ENCODE measurements around the gene ANKRD13A. TPM values are rescaled to one million over a fixed set of nuclear protein-coding genes. Genes with fewer than 3 reads are reported as not detected.

The ANKRD13A gene
- total and polyA plus RNA-seq, 2 of the 13 experiments (the other 11 are each of a cell fraction or from before 2014, with no cell fraction given): 34.1 to 41.6 TPM

DNA sequence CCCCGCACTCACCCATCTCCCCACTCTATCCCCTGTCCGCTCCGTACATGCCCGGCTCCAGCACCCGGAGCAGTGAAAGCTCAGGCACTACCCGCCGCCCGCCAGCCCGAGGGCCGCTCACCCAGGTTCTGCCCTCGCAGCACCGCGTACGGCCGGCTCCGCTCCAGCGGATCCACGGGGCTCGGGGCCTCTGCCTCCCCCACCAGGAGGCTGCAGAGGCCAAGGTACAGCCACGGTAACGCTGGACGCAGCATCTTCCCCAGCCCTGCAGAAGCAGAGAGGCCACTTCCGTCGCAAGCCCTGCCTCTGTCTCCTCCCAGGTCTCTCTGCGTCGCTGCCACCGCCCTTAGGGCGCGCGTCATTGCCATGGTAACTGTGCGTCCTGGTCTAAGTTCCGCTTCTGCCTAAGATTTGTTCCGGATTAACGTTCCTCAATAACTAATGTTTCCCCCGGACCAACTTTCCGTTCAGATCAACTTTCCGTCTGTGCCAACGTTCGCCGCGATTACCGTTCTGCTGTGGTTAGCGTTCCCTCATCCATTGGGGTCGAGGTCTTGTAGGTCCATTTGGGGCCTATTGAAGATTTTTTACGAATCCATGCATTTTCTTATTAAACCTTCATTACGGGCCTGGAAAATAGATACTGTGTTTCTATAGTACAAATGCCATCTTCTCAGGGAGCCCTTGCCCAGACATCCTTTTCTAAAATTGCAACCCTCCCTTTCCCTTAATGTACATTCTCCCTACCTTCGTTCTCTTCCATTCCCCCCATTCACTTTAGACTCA, 49.2 kb downstream of the ANKRD13A start, which contains the start of gene C12orf76 (continued):
- TF ChIP-seq, protein P1, sequence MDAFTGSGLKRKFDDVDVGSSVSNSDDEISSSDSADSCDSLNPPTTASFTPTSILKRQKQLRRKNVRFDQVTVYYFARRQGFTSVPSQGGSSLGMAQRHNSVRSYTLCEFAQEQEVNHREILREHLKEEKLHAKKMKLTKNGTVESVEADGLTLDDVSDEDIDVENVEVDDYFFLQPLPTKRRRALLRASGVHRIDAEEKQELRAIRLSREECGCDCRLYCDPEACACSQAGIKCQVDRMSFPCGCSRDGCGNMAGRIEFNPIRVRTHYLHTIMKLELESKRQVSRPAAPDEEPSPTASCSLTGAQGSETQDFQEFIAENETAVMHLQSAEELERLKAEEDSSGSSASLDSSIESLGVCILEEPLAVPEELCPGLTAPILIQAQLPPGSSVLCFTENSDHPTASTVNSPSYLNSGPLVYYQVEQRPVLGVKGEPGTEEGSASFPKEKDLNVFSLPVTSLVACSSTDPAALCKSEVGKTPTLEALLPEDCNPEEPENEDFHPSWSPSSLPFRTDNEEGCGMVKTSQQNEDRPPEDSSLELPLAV (CRISPR knock-in tag; conservative IDR thresholded peaks at IDR 0.05; ENCODE audit: low read depth): no peak
- no peak for TF ChIP-seq ZNF121 (CRISPR knock-in tag; IDR thresholded peaks at IDR 0.05)
- peak; percentile 48; the same call in 1 of the 2 replicates for TF ChIP-seq SP140L (CRISPR knock-in tag; IDR thresholded peaks at IDR 0.05; ENCODE audit: borderline replicate concordance)
- peak; percentile 91 for TF ChIP-seq ZFP1 (CRISPR knock-in tag; IDR thresholded peaks at IDR 0.05)
- TF ChIP-seq ZNF3 (CRISPR knock-in tag; IDR thresholded peaks at IDR 0.05): no peak
- no peak for TF ChIP-seq MATR3 (CRISPR knock-in tag; IDR thresholded peaks at IDR 0.05)
- TF ChIP-seq NBN (conservative IDR thresholded peaks at IDR 0.05): no peak
- TF ChIP-seq ZNF12 (CRISPR knock-in tag; IDR thresholded peaks at IDR 0.05): peak; percentile 20; the same call in 1 of the 2 replicates
- no peak for TF ChIP-seq ZNF136 (CRISPR knock-in tag; IDR thresholded peaks at IDR 0.05; ENCODE audit: low read depth)
- TF ChIP-seq ZNF616 (CRISPR knock-in tag; IDR thresholded peaks at IDR 0.05; ENCODE audit: low read depth): no peak; the same call in 1 of the 2 replicates
- TF ChIP-seq ASH2L (IDR thresholded peaks at IDR 0.05; ENCODE audit: insufficient read length, low read depth, low read length): peak; percentile 71
- peak; percentile 94; the same call in 1 of the 2 replicates for TF ChIP-seq CBX5 (CRISPR knock-in tag; IDR thresholded peaks at IDR 0.05; ENCODE audit: borderline replicate concordance)
- TF ChIP-seq ZNF563 (CRISPR knock-in tag; IDR thresholded peaks at IDR 0.05): 0 out of 2 replicates have a peak, but pooled peaks have one; percentile 41
- peak; percentile 49; the same call in 1 of the 2 replicates for TF ChIP-seq FOXO1 (CRISPR knock-in tag; IDR thresholded peaks at IDR 0.05)
- TF ChIP-seq ZNF619 (CRISPR knock-in tag; IDR thresholded peaks at IDR 0.05): no peak
- TF ChIP-seq, protein P2, sequence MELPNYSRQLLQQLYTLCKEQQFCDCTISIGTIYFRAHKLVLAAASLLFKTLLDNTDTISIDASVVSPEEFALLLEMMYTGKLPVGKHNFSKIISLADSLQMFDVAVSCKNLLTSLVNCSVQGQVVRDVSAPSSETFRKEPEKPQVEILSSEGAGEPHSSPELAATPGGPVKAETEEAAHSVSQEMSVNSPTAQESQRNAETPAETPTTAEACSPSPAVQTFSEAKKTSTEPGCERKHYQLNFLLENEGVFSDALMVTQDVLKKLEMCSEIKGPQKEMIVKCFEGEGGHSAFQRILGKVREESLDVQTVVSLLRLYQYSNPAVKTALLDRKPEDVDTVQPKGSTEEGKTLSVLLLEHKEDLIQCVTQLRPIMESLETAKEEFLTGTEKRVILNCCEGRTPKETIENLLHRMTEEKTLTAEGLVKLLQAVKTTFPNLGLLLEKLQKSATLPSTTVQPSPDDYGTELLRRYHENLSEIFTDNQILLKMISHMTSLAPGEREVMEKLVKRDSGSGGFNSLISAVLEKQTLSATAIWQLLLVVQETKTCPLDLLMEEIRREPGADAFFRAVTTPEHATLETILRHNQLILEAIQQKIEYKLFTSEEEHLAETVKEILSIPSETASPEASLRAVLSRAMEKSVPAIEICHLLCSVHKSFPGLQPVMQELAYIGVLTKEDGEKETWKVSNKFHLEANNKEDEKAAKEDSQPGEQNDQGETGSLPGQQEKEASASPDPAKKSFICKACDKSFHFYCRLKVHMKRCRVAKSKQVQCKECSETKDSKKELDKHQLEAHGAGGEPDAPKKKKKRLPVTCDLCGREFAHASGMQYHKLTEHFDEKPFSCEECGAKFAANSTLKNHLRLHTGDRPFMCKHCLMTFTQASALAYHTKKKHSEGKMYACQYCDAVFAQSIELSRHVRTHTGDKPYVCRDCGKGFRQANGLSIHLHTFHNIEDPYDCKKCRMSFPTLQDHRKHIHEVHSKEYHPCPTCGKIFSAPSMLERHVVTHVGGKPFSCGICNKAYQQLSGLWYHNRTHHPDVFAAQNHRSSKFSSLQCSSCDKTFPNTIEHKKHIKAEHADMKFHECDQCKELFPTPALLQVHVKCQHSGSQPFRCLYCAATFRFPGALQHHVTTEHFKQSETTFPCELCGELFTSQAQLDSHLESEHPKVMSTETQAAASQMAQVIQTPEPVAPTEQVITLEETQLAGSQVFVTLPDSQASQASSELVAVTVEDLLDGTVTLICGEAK (IDR thresholded peaks at IDR 0.05): peak; percentile 84
- TF ChIP-seq, protein P2 (CRISPR knock-in tag; IDR thresholded peaks at IDR 0.05): peak; percentile 87
- TF ChIP-seq ZNF331 (CRISPR knock-in tag; IDR thresholded peaks at IDR 0.05): peak; percentile 61; the same call in 1 of the 2 replicates
- no peak for TF ChIP-seq NR1H2 (CRISPR knock-in tag; IDR thresholded peaks at IDR 0.05; ENCODE audit: borderline replicate concordance, low read depth)
- TF ChIP-seq ELF1 (CRISPR knock-in tag; IDR thresholded peaks at IDR 0.05): peak; percentile 86
- TF ChIP-seq ZNF101 (CRISPR knock-in tag; IDR thresholded peaks at IDR 0.05; ENCODE audit: borderline replicate concordance, low read depth): no peak
- TF ChIP-seq RFXANK (CRISPR knock-in tag; IDR thresholded peaks at IDR 0.05): peak; percentile 92

Data from HepG2 (cell line).